HG03558 (cell line): ENCODE data around the gene VGLL4.
A peak's percentile ranks its signal among the peaks of the same experiment; 100 is the strongest.

Experiments
- ATAC-seq: cut with Tn5 transposase; IDR thresholded peaks from one replicate; pipeline ENCODE4 v1.9.1; 2021; ENCODE audit warnings: moderate number of reproducible peaks; ENCODE audit not compliant: unreplicated experiment; ENCODE audit errors: extremely low read depth

The VGLL4 gene

GRCh38 chr3:11653298-11654055 is 9.8 kb upstream of the VGLL4 start:
- no peak for ATAC-seq

GRCh38 chr3:11651900-11652299 is 8.2 kb upstream of the VGLL4 start:
- ATAC-seq: no peak

- no peak for ATAC-seq
Measured at GRCh38 chr3:11651477-11651876, 7.8 kb upstream of the VGLL4 start.

GRCh38 chr3:11650391-11650790 is 6.7 kb upstream of the VGLL4 start:
- ATAC-seq: no peak

- no peak for ATAC-seq
Measured at GRCh38 chr3:11648735-11649134, 5.0 kb upstream of the VGLL4 start.

GRCh38 chr3:11643201-11643603 is 513 bp downstream of the VGLL4 start:
- no peak for ATAC-seq

GRCh38 chr3:11642431-11643191 is 1.1 kb downstream of the VGLL4 start:
- ATAC-seq: peak; percentile 49

- ATAC-seq: no peak
Measured at GRCh38 chr3:11641683-11642430, 1.9 kb downstream of the VGLL4 start.

GRCh38 chr3:11641316-11641682 is 2.4 kb downstream of the VGLL4 start:
- ATAC-seq: no peak

- no peak for ATAC-seq
Measured at GRCh38 chr3:11640009-11640673, 3.6 kb downstream of the VGLL4 start.

GRCh38 chr3:11638495-11639358 is 5.0 kb downstream of the VGLL4 start:
- ATAC-seq: no peak

GRCh38 chr3:11637901-11638458 is 5.7 kb downstream of the VGLL4 start:
- no peak for ATAC-seq

- no peak for ATAC-seq
Measured at GRCh38 chr3:11636394-11636770, 7.3 kb downstream of the VGLL4 start.

- ATAC-seq: no peak
Measured at GRCh38 chr3:11635680-11636393, 7.9 kb downstream of the VGLL4 start.

GRCh38 chr3:11634974-11635612 is 8.6 kb downstream of the VGLL4 start:
- no peak for ATAC-seq

- no peak for ATAC-seq
Measured at GRCh38 chr3:11634081-11634635, 9.6 kb downstream of the VGLL4 start.

- ATAC-seq: no peak
Measured at GRCh38 chr3:11632966-11633365, 10.7 kb downstream of the VGLL4 start.

GRCh38 chr3:11632564-11632963 is 11.2 kb downstream of the VGLL4 start:
- no peak for ATAC-seq
